DMS53 (cell line): ENCODE data around the gene DOCK4.

Source experiments
- DNase-seq: peaks from one replicate; lab custom pipeline; 2025; lab: John Stamatoyannopoulos, UW

DOCK4 gene

GRCh38 chr7:112160130-112160770 is 45.9 kb downstream of the DOCK4 start:
- DNase-seq = peak; percentile 87

- no peak for DNase-seq
Observed at GRCh38 chr7:112159351-112159750, 46.8 kb downstream of the DOCK4 start.

GRCh38 chr7:112157072-112157471 is 49.1 kb downstream of the DOCK4 start:
- no peak for DNase-seq

- no peak for DNase-seq
Observed at GRCh38 chr7:112156412-112156811, 49.8 kb downstream of the DOCK4 start.

- DNase-seq = no peak
Observed at GRCh38 chr7:112154690-112155089, 51.5 kb downstream of the DOCK4 start.

- no peak for DNase-seq
Observed at GRCh38 chr7:112152186-112152585, 54.0 kb downstream of the DOCK4 start.

- peak; percentile 37 for DNase-seq
Observed at GRCh38 chr7:112150823-112151641, 55.2 kb downstream of the DOCK4 start.

GRCh38 chr7:112149734-112150133 is 56.5 kb downstream of the DOCK4 start:
- DNase-seq = no peak

- DNase-seq = no peak
Observed at GRCh38 chr7:112147793-112148361, 58.3 kb downstream of the DOCK4 start.

- DNase-seq = no peak
Observed at GRCh38 chr7:112145206-112145605, 61.0 kb downstream of the DOCK4 start.

GRCh38 chr7:112144284-112145059 is 61.7 kb downstream of the DOCK4 start:
- DNase-seq = no peak

- DNase-seq = no peak
Observed at GRCh38 chr7:112143582-112143981, 62.6 kb downstream of the DOCK4 start.

- no peak for DNase-seq
Observed at GRCh38 chr7:112143136-112143535, 63.1 kb downstream of the DOCK4 start.

GRCh38 chr7:112140600-112140999 is 65.6 kb downstream of the DOCK4 start:
- DNase-seq = peak; percentile 41

GRCh38 chr7:112138938-112139337 is 67.3 kb downstream of the DOCK4 start:
- DNase-seq = no peak

- no peak for DNase-seq
Observed at GRCh38 chr7:112138325-112138852, 67.8 kb downstream of the DOCK4 start.

- peak; percentile 39 for DNase-seq
Observed at GRCh38 chr7:112137141-112138101, 68.8 kb downstream of the DOCK4 start.

GRCh38 chr7:112136271-112137008 is 69.8 kb downstream of the DOCK4 start:
- no peak for DNase-seq

- no peak for DNase-seq
Observed at GRCh38 chr7:112135815-112136214, 70.4 kb downstream of the DOCK4 start.

GRCh38 chr7:112134039-112134438 is 72.2 kb downstream of the DOCK4 start:
- DNase-seq = no peak
